Measurements from ENCODE around the gene GPR160. TPM values are rescaled to one million over a fixed set of nuclear protein-coding genes. Genes with fewer than 3 reads are reported as not detected.

GPR160 gene
- total RNA-seq, 1 experiment from 2014 or later: 16.1 TPM

GRCh38 chr3:169998668-169999131 is 39.1 kb upstream of the GPR160 start:
- no peaks in the 10 kb centered on the region for H3K36me3 ChIP-seq (ENCODE audit: control insufficient read depth, insufficient read depth, low read length)
- TF ChIP-seq CTCF (IDR thresholded peaks at IDR 0.05; ENCODE audit: insufficient read depth in 1 of 2, low read depth in 1 of 2, low read length in 1 of 2, severe bottlenecking in 1 of 2, unreplicated experiment in 1 of 2): no peak
- CTCF ChIA-PET: no interaction called here
- no peaks in the 10 kb centered on the region for H3K4me1 ChIP-seq
- no peak overlapping the region for H3K27ac Mint-ChIP-seq (ENCODE audit: unreplicated experiment)
- no peaks in the 10 kb centered on the region for H3K27me3 Mint-ChIP-seq (ENCODE audit: insufficient read depth, unreplicated experiment)
- H3K4me3 Mint-ChIP-seq (ENCODE audit: unreplicated experiment): no peak overlapping the region
- H3K4me3 ChIP-seq (ENCODE audit: low read depth, low read length): no peak overlapping the region
- DNase-seq: peak in 1 of 2 experiments; percentile 31
- BruUV-seq (replicated peaks): no TSS peak
- no peaks in the 10 kb centered on the region for H3K27me3 ChIP-seq (replicated peaks; ENCODE audit: control insufficient read depth, insufficient read depth, low read length)
- H3K9me3 Mint-ChIP-seq (ENCODE audit: unreplicated experiment): no peaks in the 10 kb centered on the region
- POLR2A ChIA-PET: no interaction called here
- no peaks in the 10 kb centered on the region for H3K9me3 ChIP-seq
- intact Hi-C loops (cut with micrococcal nuclease; ENCODE audit: unreplicated experiment): no loop called here
- peaks cover 5% of the 10 kb centered on the region for H3K36me3 Mint-ChIP-seq (ENCODE audit: insufficient read depth, unreplicated experiment)
- no peaks in the 10 kb centered on the region for H3K4me1 Mint-ChIP-seq (ENCODE audit: low read depth, unreplicated experiment)

- ChIA-PET POLR2A (no interaction called here), CTCF (no interaction called here)
- Mint-ChIP-seq H3K27ac (ENCODE audit: unreplicated experiment) (no peak overlapping the region), H3K4me1 (ENCODE audit: low read depth, unreplicated experiment) (no peaks in the 10 kb centered on the region), H3K9me3 (ENCODE audit: unreplicated experiment) (no peaks in the 10 kb centered on the region), H3K4me3 (ENCODE audit: unreplicated experiment) (no peak overlapping the region), H3K36me3 (ENCODE audit: insufficient read depth, unreplicated experiment) (peaks cover 5% of the 10 kb centered on the region), H3K27me3 (ENCODE audit: insufficient read depth, unreplicated experiment) (no peaks in the 10 kb centered on the region)
- H3K36me3 ChIP-seq (ENCODE audit: control insufficient read depth, insufficient read depth, low read length): no peaks in the 10 kb centered on the region
- no peak for DNase-seq
- H3K4me1 ChIP-seq: no peaks in the 10 kb centered on the region
- H3K27me3 ChIP-seq (replicated peaks; ENCODE audit: control insufficient read depth, insufficient read depth, low read length): no peaks in the 10 kb centered on the region
- no peak overlapping the region for H3K4me3 ChIP-seq (ENCODE audit: low read depth, low read length)
- TF ChIP-seq CTCF (IDR thresholded peaks at IDR 0.05; ENCODE audit: insufficient read depth in 1 of 2, low read depth in 1 of 2, low read length in 1 of 2, severe bottlenecking in 1 of 2, unreplicated experiment in 1 of 2): no peak
- BruUV-seq (replicated peaks): no TSS peak
- no peaks in the 10 kb centered on the region for H3K9me3 ChIP-seq
- intact Hi-C loops (cut with micrococcal nuclease; ENCODE audit: unreplicated experiment): no loop called here
Observed at GRCh38 chr3:169999433-169999832, 38.4 kb upstream of the GPR160 start.

GRCh38 chr3:170000051-170000450 is 37.7 kb upstream of the GPR160 start:
- no peak overlapping the region for H3K4me3 ChIP-seq (ENCODE audit: low read depth, low read length)
- intact Hi-C loops (cut with micrococcal nuclease; ENCODE audit: unreplicated experiment): no loop called here
- Mint-ChIP-seq H3K4me3 (ENCODE audit: unreplicated experiment) (no peak overlapping the region), H3K36me3 (ENCODE audit: insufficient read depth, unreplicated experiment) (peaks cover 5% of the 10 kb centered on the region), H3K9me3 (ENCODE audit: unreplicated experiment) (no peaks in the 10 kb centered on the region), H3K4me1 (ENCODE audit: low read depth, unreplicated experiment) (no peaks in the 10 kb centered on the region), H3K27me3 (ENCODE audit: insufficient read depth, unreplicated experiment) (no peaks in the 10 kb centered on the region), H3K27ac (ENCODE audit: unreplicated experiment) (no peak overlapping the region)
- ChIA-PET CTCF (no interaction called here), POLR2A (no interaction called here)
- no peak for DNase-seq
- no peak for TF ChIP-seq CTCF (IDR thresholded peaks at IDR 0.05; ENCODE audit: insufficient read depth in 1 of 2, low read depth in 1 of 2, low read length in 1 of 2, severe bottlenecking in 1 of 2, unreplicated experiment in 1 of 2)
- no peaks in the 10 kb centered on the region for H3K36me3 ChIP-seq (ENCODE audit: control insufficient read depth, insufficient read depth, low read length)
- BruUV-seq (replicated peaks): no TSS peak
- H3K27me3 ChIP-seq (replicated peaks; ENCODE audit: control insufficient read depth, insufficient read depth, low read length): no peaks in the 10 kb centered on the region
- no peaks in the 10 kb centered on the region for H3K9me3 ChIP-seq
- no peaks in the 10 kb centered on the region for H3K4me1 ChIP-seq

Data from Caco-2 (cell line).